T47D (cell line): ENCODE results near the gene ANKRD6.

Experiments used
- DNase-seq, 2 experiments: peaks; one replicate each; pipeline versions ENCODE4 v3.0.0 to v3.0.0-alpha.2; 2011 to 2012; ENCODE audit warnings: low read depth in 1 of 2, low spot score in 1 of 2
- JUND ChIP-seq: IDR thresholded peaks from 2 replicates; pipeline ENCODE4 v1.6.1; 2012; ENCODE audit warnings: low read depth
- in situ Hi-C: cut with HindIII; loops from 2 replicates; pipeline ENCODE4 v1.10.0; 2016; ENCODE audit warnings: low sequenced_read_pairs, low pct_unique_long_range_greater_than_20kb

The ANKRD6 gene

GRCh38 chr6:89433252-89434149, 549 bp downstream of the ANKRD6 start:
- in situ Hi-C loops = no loop called here
- TF ChIP-seq JUND = no peak
- DNase-seq = peak; percentile 18 to 30

- TF ChIP-seq JUND = no peak
- no peak for DNase-seq
- in situ Hi-C loops = no loop called here
These were observed 1.2 kb downstream of the ANKRD6 start for GRCh38 chr6:89434150-89434499.

- TF ChIP-seq JUND = no peak
- DNase-seq = no peak
- in situ Hi-C loops = no loop called here
These were observed 2.0 kb downstream of the ANKRD6 start for GRCh38 chr6:89434954-89435353.

- DNase-seq = no peak
- in situ Hi-C loops = no loop called here
- TF ChIP-seq JUND = no peak
These were observed 3.3 kb downstream of the ANKRD6 start for GRCh38 chr6:89436226-89436625.

GRCh38 chr6:89438248-89438647, 5.3 kb downstream of the ANKRD6 start:
- in situ Hi-C loops = no loop called here
- no peak for TF ChIP-seq JUND
- no peak for DNase-seq

- in situ Hi-C loops = no loop called here
- no peak for DNase-seq
- no peak for TF ChIP-seq JUND
These were observed 6.1 kb downstream of the ANKRD6 start for GRCh38 chr6:89439014-89439413.

- DNase-seq = no peak
- no peak for TF ChIP-seq JUND
- in situ Hi-C loops = no loop called here
These were observed 7.2 kb downstream of the ANKRD6 start for GRCh38 chr6:89440200-89440599.

GRCh38 chr6:89443658-89444057, 10.7 kb downstream of the ANKRD6 start:
- no peak for DNase-seq
- TF ChIP-seq JUND = no peak
- in situ Hi-C loops = no loop called here

GRCh38 chr6:89449193-89449592, 16.2 kb downstream of the ANKRD6 start:
- in situ Hi-C loops = no loop called here
- no peak for DNase-seq
- no peak for TF ChIP-seq JUND

GRCh38 chr6:89452281-89452680, 19.3 kb downstream of the ANKRD6 start:
- DNase-seq = no peak

GRCh38 chr6:89454300-89454699, 21.3 kb downstream of the ANKRD6 start:
- no peak for DNase-seq
- in situ Hi-C loops = no loop called here
- no peak for TF ChIP-seq JUND

More at GRCh38 chr6:89452281-89452680, 19.3 kb downstream of the ANKRD6 start:
- TF ChIP-seq JUND = no peak
- in situ Hi-C loops = no loop called here

- in situ Hi-C loops = no loop called here
These were observed 25.8 kb downstream of the ANKRD6 start for GRCh38 chr6:89458704-89459103.

GRCh38 chr6:89459501-89459900, 26.5 kb downstream of the ANKRD6 start:
- no peak for DNase-seq
- TF ChIP-seq JUND = no peak
- in situ Hi-C loops = no loop called here

More at GRCh38 chr6:89458704-89459103, 25.8 kb downstream of the ANKRD6 start:
- DNase-seq = no peak
- no peak for TF ChIP-seq JUND

GRCh38 chr6:89460713-89461112, 27.8 kb downstream of the ANKRD6 start:
- no peak for DNase-seq
- in situ Hi-C loops = no loop called here
- no peak for TF ChIP-seq JUND
